Measurements from ENCODE around the gene ERVV-1.

GRCh38 chr19:53013621-53014020, at the start of gene ERVV-1:
- TF ChIP-seq POLR2A (IDR thresholded peaks at IDR 0.05; ENCODE audit: low read depth, low read length) (no peak), TAF1 (IDR thresholded peaks at IDR 0.05; ENCODE audit: borderline replicate concordance, low read depth, low read length) (no peak), POLR2AphosphoS5 (IDR thresholded peaks at IDR 0.05; ENCODE audit: low read depth, low read length) (no peak)

Measured in GM12892 (cell line).